HepG2 (cell line): ENCODE data around the gene RAMP1. TPM values are rescaled to one million over a fixed set of nuclear protein-coding genes. Genes with fewer than 3 reads are reported as not detected.

ENCODE experiments used
- ATAC-seq: fragments of 200-7000 bp; cut with Tn5 transposase; 3 replicates; pipeline ENCODE4 v1.9.1; 2020; ENCODE audit warnings: mild to moderate bottlenecking, moderate library complexity
- BruUV-seq: library from RNA; stranded (reverse); fragments of 400-500 nt; replicated peaks from 2 replicates; lab custom pipeline; 2021; lab: Mats Ljungman, UMichigan
- CTCF ChIA-PET: fragments of 300-600 bp; formaldehyde crosslinking; extraction: SDS; loops from one replicate; lab custom pipeline; 2021; ENCODE audit warnings: low total read pairs, inconsistent platforms, low intra/inter-chr PET ratio; lab: Yijun Ruan, JAX
- POLR2A ChIA-PET: fragments of 350-600 bp; sonication (Branson Sonifier 250); formaldehyde crosslinking; loops from one replicate; lab custom pipeline; 2020; ENCODE audit warnings: antibody characterized with exemption, inconsistent platforms; lab: Yijun Ruan, JAX
- DNase-seq: peaks from one replicate; pipeline ENCODE4 v3.0.0-alpha.2; 2015; ENCODE audit warnings: low spot score
- FAIRE-seq: peaks from 3 replicates; lab custom pipeline; 2011; peaks lifted over from hg19 to GRCh38; lab: Jason Lieb, UNC
- H2AFZ ChIP-seq: one replicate; pipeline ENCODE4 v1.6.1; 2011; ENCODE audit warnings: low read length, inconsistent platforms
- H3K27ac ChIP-seq: fragments of 300-600 bp; 3 replicates; pipeline ENCODE4 v1.8.0; 2011; ENCODE audit warnings: mixed run types, mild to moderate bottlenecking, mixed read lengths, low read length, inconsistent platforms; ENCODE audit not compliant: insufficient read depth; ENCODE audit errors: extremely low read length
- H3K27me3 ChIP-seq, 2 experiments: fragments of 200-600 bp in 1 of 2; 2 replicates in 1 of 2; 3 replicates in 1 of 2; pipeline versions ENCODE4 v1.6.0 to v1.8.0; 2011; ENCODE audit warnings: low read length in 2 of 2, mild to moderate bottlenecking in 2 of 2, moderate library complexity in 2 of 2, inconsistent platforms in 1 of 2; ENCODE audit not compliant: insufficient read depth in 2 of 2, control insufficient read depth in 1 of 2
- H3K36me3 ChIP-seq, 2 experiments: fragments of 200-600 bp in 1 of 2; replicated peaks in 1 of 2; 2 replicates in 1 of 2; 3 replicates in 1 of 2; pipeline versions ENCODE4 v1.5.1 to v1.8.0; 2011; ENCODE audit warnings: low read length in 2 of 2, inconsistent platforms in 1 of 2; ENCODE audit not compliant: insufficient read depth in 2 of 2, control insufficient read depth in 1 of 2
- H3K4me1 ChIP-seq: 2 replicates; pipeline ENCODE4 v1.5.1; 2012; ENCODE audit warnings: low read length, inconsistent platforms; ENCODE audit not compliant: insufficient read depth
- H3K4me2 ChIP-seq: 2 replicates; pipeline ENCODE4 v1.6.0; 2011; ENCODE audit warnings: low read depth, low read length, inconsistent platforms
- H3K4me3 ChIP-seq, 3 experiments: fragments of 200-600 bp in 1 of 3; sonication (generic), shearing (Covaris generic) in 1 of 3; replicated peaks in 1 of 3; 2 replicates each; pipeline ENCODE4 v1.5.1; 2011 to 2016; ENCODE audit warnings: low read length in 3 of 3, inconsistent platforms in 2 of 3, low read depth in 2 of 3, mild to moderate bottlenecking in 2 of 3, control low read depth in 1 of 3, mixed read lengths in 1 of 3; ENCODE audit not compliant: insufficient read depth in 1 of 3
- H3K79me2 ChIP-seq: one replicate; pipeline ENCODE4 v1.6.1; 2011; ENCODE audit warnings: low read length, inconsistent platforms; ENCODE audit not compliant: insufficient read depth
- H3K9ac ChIP-seq: 2 replicates; pipeline ENCODE4 v1.6.0; 2011; ENCODE audit warnings: mild to moderate bottlenecking, low read depth, low read length, inconsistent platforms; ENCODE audit not compliant: insufficient read depth
- H3K9me3 ChIP-seq: 2 replicates; pipeline ENCODE4 v1.5.1; 2012; ENCODE audit warnings: mild to moderate bottlenecking, low read length
- H4K20me1 ChIP-seq: 2 replicates; pipeline ENCODE4 v1.6.0; 2011; ENCODE audit warnings: inconsistent platforms, mild to moderate bottlenecking, low read length, moderate library complexity; ENCODE audit not compliant: insufficient read depth
- FOXM1 ChIP-seq: sonication (generic); formaldehyde crosslinking; IDR thresholded peaks from 2 replicates; pipeline ENCODE4 v1.5.0; 2020; ENCODE audit warnings: missing genetic modification reagents
- WGBS: methylation state at CpG from one replicate; pipeline ENCODE4 v1.1.6; 2017; ENCODE audit warnings: low lambda C conversion rate; 5-methylcytosine and 5-hydroxymethylcytosine counted together
- in situ Hi-C: cut with HindIII; loops from 2 replicates; pipeline ENCODE4 v1.10.0; 2017; ENCODE audit warnings: low pct_unique_long_range_greater_than_20kb; ENCODE audit not compliant: extremely low pct_ligation_motif_present
- intact Hi-C: fragments of 100-400 bp; cut with micrococcal nuclease; formaldehyde crosslinking; loops from one replicate; pipeline ENCODE4 v1.10.0; 2022; ENCODE audit not compliant: unreplicated experiment
- polyA plus RNA-seq, 8 experiments: library from polyadenylated mRNA; depleted of rRNA in 3 of 8; stranded (reverse) in 7 of 8; unstranded in 1 of 8; fragments of >200 nt; fragmentation: Illumina TruSeq in 4 of 8; extraction: Trizol in 4 of 8; gene quantifications; 2 replicates each; pipeline versions ENCODE4 v1.2.1 to v1.2.3, GENCODE V29; 2011 to 2016; ENCODE audit warnings: low read depth in 4 of 8, missing spikeins in 1 of 8, mixed read lengths in 1 of 8; ENCODE audit not compliant: insufficient read depth in 1 of 8
- total RNA-seq, 5 experiments: library from RNA; depleted of rRNA; stranded (reverse); fragments of >200 nt; fragmentation: Illumina TruSeq; extraction: Trizol; gene quantifications; 2 replicates each; pipeline ENCODE4 v1.2.3, GENCODE V29; 2016; ENCODE audit warnings: low read depth in 1 of 5
- TF ChIP-seq, protein P1 (sequence below): IDR thresholded peaks from 2 replicates; pipeline ENCODE4 v1.4.0; 2020; ENCODE audit warnings: mild to moderate bottlenecking, missing genetic modification reagents

RAMP1 gene
- total and polyA plus RNA-seq, 2 of the 13 experiments (the other 11 are each of a cell fraction or from before 2014, with no cell fraction given) = 0.29 to 0.61 TPM

GRCh38 chr2:237869343-237870102, 10.1 kb downstream of the RAMP1 start (continued):
- TF ChIP-seq, protein P1, sequence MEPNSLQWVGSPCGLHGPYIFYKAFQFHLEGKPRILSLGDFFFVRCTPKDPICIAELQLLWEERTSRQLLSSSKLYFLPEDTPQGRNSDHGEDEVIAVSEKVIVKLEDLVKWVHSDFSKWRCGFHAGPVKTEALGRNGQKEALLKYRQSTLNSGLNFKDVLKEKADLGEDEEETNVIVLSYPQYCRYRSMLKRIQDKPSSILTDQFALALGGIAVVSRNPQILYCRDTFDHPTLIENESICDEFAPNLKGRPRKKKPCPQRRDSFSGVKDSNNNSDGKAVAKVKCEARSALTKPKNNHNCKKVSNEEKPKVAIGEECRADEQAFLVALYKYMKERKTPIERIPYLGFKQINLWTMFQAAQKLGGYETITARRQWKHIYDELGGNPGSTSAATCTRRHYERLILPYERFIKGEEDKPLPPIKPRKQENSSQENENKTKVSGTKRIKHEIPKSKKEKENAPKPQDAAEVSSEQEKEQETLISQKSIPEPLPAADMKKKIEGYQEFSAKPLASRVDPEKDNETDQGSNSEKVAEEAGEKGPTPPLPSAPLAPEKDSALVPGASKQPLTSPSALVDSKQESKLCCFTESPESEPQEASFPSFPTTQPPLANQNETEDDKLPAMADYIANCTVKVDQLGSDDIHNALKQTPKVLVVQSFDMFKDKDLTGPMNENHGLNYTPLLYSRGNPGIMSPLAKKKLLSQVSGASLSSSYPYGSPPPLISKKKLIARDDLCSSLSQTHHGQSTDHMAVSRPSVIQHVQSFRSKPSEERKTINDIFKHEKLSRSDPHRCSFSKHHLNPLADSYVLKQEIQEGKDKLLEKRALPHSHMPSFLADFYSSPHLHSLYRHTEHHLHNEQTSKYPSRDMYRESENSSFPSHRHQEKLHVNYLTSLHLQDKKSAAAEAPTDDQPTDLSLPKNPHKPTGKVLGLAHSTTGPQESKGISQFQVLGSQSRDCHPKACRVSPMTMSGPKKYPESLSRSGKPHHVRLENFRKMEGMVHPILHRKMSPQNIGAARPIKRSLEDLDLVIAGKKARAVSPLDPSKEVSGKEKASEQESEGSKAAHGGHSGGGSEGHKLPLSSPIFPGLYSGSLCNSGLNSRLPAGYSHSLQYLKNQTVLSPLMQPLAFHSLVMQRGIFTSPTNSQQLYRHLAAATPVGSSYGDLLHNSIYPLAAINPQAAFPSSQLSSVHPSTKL (CRISPR knock-in tag) = no peak
- TF ChIP-seq, all 625 proteins: peak for 0

GRCh38 chr2:237870126-237870525, 10.7 kb downstream of the RAMP1 start:
- no peak for TF ChIP-seq FOXM1 (CRISPR knock-in tag)
- H4K20me1 ChIP-seq = no peaks in the 10 kb centered on the region; the same call in 1 of the 2 replicates
- POLR2A ChIA-PET = no interaction called here
- H3K36me3 ChIP-seq = no peaks in the 10 kb centered on the region
- H3K4me2 ChIP-seq = no peak overlapping the region
- WGBS = 43% methylated on average over 11 of the region's 11 CpGs
- no peaks in the 10 kb centered on the region for H3K79me2 ChIP-seq
- no peak overlapping the region for H2AFZ ChIP-seq
- 0 out of 2 replicates have a peak, but pooled peaks cover 9% of the 10 kb centered on the region for H3K4me1 ChIP-seq
- H3K9me3 ChIP-seq = no peaks in the 10 kb centered on the region
- H3K9ac ChIP-seq = no peak overlapping the region
- no TSS peak for BruUV-seq
- no peak overlapping the region for H3K4me3 ChIP-seq
- intact Hi-C loops (no loop called here), in situ Hi-C loops (no loop called here)
- CTCF ChIA-PET = no interaction called here
- FAIRE-seq (no peak), DNase-seq (no peak), ATAC-seq (no peak)
- H3K27ac ChIP-seq = no peak overlapping the region
- peaks cover 20 to 87% of the 10 kb centered on the region in 2 experiments; a peak in 4 of 5 replicates for H3K27me3 ChIP-seq
